Measurements from ENCODE around the gene PNKD. TPM values are rescaled to one million over a fixed set of nuclear protein-coding genes. Genes with fewer than 3 reads are reported as not detected.

Gene PNKD
- total and polyA plus RNA-seq, 2 experiments from 2014 or later = 48.7 to 145 TPM

DNA sequence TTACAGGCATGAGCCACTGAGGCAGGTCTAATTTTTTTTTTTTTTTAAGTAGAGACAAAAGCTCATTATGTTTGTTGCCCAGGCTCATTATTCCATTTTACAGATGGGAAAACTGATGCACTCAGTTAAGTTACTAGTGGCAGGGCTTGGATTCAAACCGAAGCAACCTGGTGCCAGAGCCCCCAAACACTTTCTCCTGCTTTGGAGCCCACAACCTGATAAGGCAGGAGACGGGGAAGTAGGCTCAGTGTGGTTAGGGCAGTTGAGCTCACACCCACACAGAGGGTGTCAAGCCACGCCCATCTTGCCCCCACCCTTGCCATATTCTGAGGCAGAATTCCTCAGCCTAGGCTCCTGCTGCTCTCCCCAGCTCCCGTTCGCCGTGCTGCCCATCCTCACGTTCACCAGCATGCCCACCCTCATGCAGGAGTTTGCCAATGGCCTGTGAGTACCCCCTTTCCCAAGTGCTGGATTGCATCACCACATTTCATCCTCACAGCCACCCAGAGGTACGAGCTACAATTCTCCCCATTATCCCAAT, 123.5 kb downstream of the PNKD start:
- Histone ChIP-seq H3K9me3 (ENCODE audit: low read depth) (no peaks in the 10 kb centered on the region), H4K20me1 (ENCODE audit: insufficient read depth, poor library complexity, severe bottlenecking) (no peaks in the 10 kb centered on the region), H3K4me2 (no peak overlapping the region), H3K27ac (no peak overlapping the region), H3K79me2 (peaks cover 9% of the 10 kb centered on the region), H3K27me3 (no peaks in the 10 kb centered on the region), H3K36me3 (replicated peaks; ENCODE audit: insufficient read depth, low read depth) (no peaks in the 10 kb centered on the region), H3K9me2 (replicated peaks; ENCODE audit: insufficient read depth) (no peaks in the 10 kb centered on the region), H3K4me1 (ENCODE audit: insufficient read depth) (peaks cover 7% of the 10 kb centered on the region), H3K4me3 (no peak overlapping the region), H2AFZ (no peak overlapping the region)
- TF ChIP-seq, protein P1, sequence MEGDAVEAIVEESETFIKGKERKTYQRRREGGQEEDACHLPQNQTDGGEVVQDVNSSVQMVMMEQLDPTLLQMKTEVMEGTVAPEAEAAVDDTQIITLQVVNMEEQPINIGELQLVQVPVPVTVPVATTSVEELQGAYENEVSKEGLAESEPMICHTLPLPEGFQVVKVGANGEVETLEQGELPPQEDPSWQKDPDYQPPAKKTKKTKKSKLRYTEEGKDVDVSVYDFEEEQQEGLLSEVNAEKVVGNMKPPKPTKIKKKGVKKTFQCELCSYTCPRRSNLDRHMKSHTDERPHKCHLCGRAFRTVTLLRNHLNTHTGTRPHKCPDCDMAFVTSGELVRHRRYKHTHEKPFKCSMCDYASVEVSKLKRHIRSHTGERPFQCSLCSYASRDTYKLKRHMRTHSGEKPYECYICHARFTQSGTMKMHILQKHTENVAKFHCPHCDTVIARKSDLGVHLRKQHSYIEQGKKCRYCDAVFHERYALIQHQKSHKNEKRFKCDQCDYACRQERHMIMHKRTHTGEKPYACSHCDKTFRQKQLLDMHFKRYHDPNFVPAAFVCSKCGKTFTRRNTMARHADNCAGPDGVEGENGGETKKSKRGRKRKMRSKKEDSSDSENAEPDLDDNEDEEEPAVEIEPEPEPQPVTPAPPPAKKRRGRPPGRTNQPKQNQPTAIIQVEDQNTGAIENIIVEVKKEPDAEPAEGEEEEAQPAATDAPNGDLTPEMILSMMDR (IDR thresholded peaks at IDR 0.05; ENCODE audit: poor library complexity) = no peak
- TF ChIP-seq EZH2 (IDR thresholded peaks at IDR 0.05; ENCODE audit: borderline replicate concordance) (no peak), EZH2phosphoT487 (IDR thresholded peaks at IDR 0.05; ENCODE audit: low read depth, severe bottlenecking, unreplicated experiment) (no peak)
- DNase-seq (ENCODE audit: low spot score) = peak; percentile 2
- 79% methylated on average over 8 of the region's 8 CpGs for WGBS (ENCODE audit: low lambda C conversion rate, missing lambda C conversion rate)

DNA sequence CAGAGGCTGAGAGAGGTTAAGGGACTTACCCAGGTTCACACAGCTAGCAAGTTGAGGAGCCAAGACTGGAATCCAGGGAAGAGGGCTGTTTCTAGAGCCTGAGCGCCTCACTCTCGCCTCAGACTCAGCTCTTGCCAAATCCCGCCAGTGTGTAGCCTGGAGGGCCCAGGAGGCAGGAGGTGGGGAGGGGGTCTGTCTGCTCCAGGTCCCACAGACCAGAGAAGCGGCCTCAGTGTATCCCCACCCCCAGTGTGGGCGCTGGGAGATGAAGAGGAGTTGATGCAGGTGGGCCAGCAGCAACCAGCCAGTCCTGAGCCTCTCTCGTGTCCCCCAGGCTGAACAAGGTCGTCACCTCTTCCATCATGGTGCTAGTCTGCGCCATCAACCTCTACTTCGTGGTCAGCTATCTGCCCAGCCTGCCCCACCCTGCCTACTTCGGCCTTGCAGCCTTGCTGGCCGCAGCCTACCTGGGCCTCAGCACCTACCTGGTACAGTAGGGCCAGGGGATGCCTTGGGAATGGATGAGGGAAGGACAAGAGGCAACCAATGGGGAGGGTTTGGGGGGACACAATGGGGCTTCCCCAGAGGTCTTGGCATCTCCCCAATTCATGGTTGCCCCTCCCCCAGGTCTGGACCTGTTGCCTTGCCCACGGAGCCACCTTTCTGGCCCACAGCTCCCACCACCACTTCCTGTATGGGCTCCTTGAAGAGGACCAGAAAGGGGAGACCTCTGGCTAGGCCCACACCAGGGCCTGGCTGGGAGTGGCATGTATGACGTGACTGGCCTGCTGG, 124.2 kb downstream of the PNKD start:
- Histone ChIP-seq H3K36me3 (replicated peaks; ENCODE audit: insufficient read depth, low read depth) (no peaks in the 10 kb centered on the region), H3K9me2 (replicated peaks; ENCODE audit: insufficient read depth) (no peaks in the 10 kb centered on the region), H3K9me3 (ENCODE audit: low read depth) (no peaks in the 10 kb centered on the region), H3K4me3 (no peak overlapping the region), H3K27me3 (no peaks in the 10 kb centered on the region), H4K20me1 (ENCODE audit: insufficient read depth, poor library complexity, severe bottlenecking) (no peaks in the 10 kb centered on the region), H2AFZ (no peak overlapping the region), H3K4me1 (ENCODE audit: insufficient read depth) (peaks cover 7% of the 10 kb centered on the region), H3K79me2 (peaks cover 13% of the 10 kb centered on the region), H3K27ac (no peak overlapping the region), H3K4me2 (no peak overlapping the region)
- peak; percentile 22 for DNase-seq (ENCODE audit: low spot score)
- TF ChIP-seq, protein P1 (IDR thresholded peaks at IDR 0.05; ENCODE audit: poor library complexity) = no peak
- TF ChIP-seq EZH2phosphoT487 (IDR thresholded peaks at IDR 0.05; ENCODE audit: low read depth, severe bottlenecking, unreplicated experiment) = no peak
- no peak for TF ChIP-seq EZH2 (IDR thresholded peaks at IDR 0.05; ENCODE audit: borderline replicate concordance)
- WGBS (ENCODE audit: low lambda C conversion rate, missing lambda C conversion rate) = 90% methylated on average over 13 of the region's 13 CpGs

DNA sequence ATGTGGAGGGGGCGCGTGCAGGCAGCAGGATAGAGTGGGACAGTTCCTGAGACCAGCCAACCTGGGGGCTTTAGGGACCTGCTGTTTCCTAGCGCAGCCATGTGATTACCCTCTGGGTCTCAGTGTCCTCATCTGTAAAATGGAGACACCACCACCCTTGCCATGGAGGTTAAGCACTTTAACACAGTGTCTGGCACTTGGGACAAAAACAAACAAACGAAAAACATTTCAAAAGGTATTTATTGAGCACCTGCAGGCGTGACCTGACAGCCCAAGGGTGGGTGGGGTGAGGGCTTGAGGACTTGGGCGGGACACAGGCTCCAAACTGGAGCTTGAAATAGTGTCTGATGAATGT, 124.7 kb downstream of the PNKD start:
- no peaks in the 10 kb centered on the region for H3K9me3 ChIP-seq (ENCODE audit: low read depth)
- H3K4me2 ChIP-seq = peak overlapping the region; percentile 88
- no peak for DNase-seq (ENCODE audit: low spot score)
- TF ChIP-seq, protein P1 (IDR thresholded peaks at IDR 0.05; ENCODE audit: poor library complexity) = no peak
- TF ChIP-seq EZH2phosphoT487 (IDR thresholded peaks at IDR 0.05; ENCODE audit: low read depth, severe bottlenecking, unreplicated experiment) (no peak), EZH2 (IDR thresholded peaks at IDR 0.05; ENCODE audit: borderline replicate concordance) (no peak)
- peaks cover 16% of the 10 kb centered on the region for H3K79me2 ChIP-seq
- WGBS (ENCODE audit: low lambda C conversion rate, missing lambda C conversion rate) = 85% methylated on average over 6 of the region's 6 CpGs
- peak overlapping the region; percentile 100 for H3K27ac ChIP-seq
- peaks cover 7% of the 10 kb centered on the region for H3K4me1 ChIP-seq (ENCODE audit: insufficient read depth)
- no peak overlapping the region for H3K4me3 ChIP-seq
- no peaks in the 10 kb centered on the region for H3K27me3 ChIP-seq
- no peaks in the 10 kb centered on the region for H4K20me1 ChIP-seq (ENCODE audit: insufficient read depth, poor library complexity, severe bottlenecking)
- H2AFZ ChIP-seq = no peak overlapping the region
- H3K36me3 ChIP-seq (replicated peaks; ENCODE audit: insufficient read depth, low read depth) = no peaks in the 10 kb centered on the region
- no peaks in the 10 kb centered on the region for H3K9me2 ChIP-seq (replicated peaks; ENCODE audit: insufficient read depth)

All from hepatocyte (in vitro differentiated cells).